Activated CD4-positive, CD25-positive, alpha-beta regulatory T cell (primary cell): ENCODE results near the gene SUCLG2.

Experiments
- DNase-seq, 4 experiments: peaks; one replicate each; lab custom pipeline; 2025; lab: John Stamatoyannopoulos, UW

The SUCLG2 gene

GRCh38 chr3:67654099-67654843 lies at the start of gene SUCLG2:
TSS of gene SUCLG2 (minus strand) at chr3:67654612. CDS start at chr3:67654586, 26 bp downstream.
- peak; percentile 65 to 70 (median 68) for DNase-seq

- DNase-seq = no peak
Observed at GRCh38 chr3:67700596-67700995, 46.2 kb upstream of the SUCLG2 start.

- no peak for DNase-seq
Observed at GRCh38 chr3:67699882-67700281, 45.5 kb upstream of the SUCLG2 start.

- no peak for DNase-seq
Observed at GRCh38 chr3:67692621-67693020, 38.2 kb upstream of the SUCLG2 start.

- no peak for DNase-seq
Observed at GRCh38 chr3:67691926-67692325, 37.5 kb upstream of the SUCLG2 start.

- no peak for DNase-seq
Observed at GRCh38 chr3:67691207-67691606, 36.8 kb upstream of the SUCLG2 start.

GRCh38 chr3:67689806-67690205 lies 35.4 kb upstream of the SUCLG2 start:
- DNase-seq = no peak

GRCh38 chr3:67688231-67688630 lies 33.8 kb upstream of the SUCLG2 start:
- no peak for DNase-seq

GRCh38 chr3:67686069-67686468 lies 31.7 kb upstream of the SUCLG2 start:
- no peak for DNase-seq

- no peak for DNase-seq
Observed at GRCh38 chr3:67685499-67685898, 31.1 kb upstream of the SUCLG2 start.

- no peak for DNase-seq
Observed at GRCh38 chr3:67684211-67684610, 29.8 kb upstream of the SUCLG2 start.

- no peak for DNase-seq
Observed at GRCh38 chr3:67683522-67683921, 29.1 kb upstream of the SUCLG2 start.

GRCh38 chr3:67678665-67679064 lies 24.3 kb upstream of the SUCLG2 start:
- no peak for DNase-seq

GRCh38 chr3:67674055-67674454 lies 19.6 kb upstream of the SUCLG2 start:
- DNase-seq = no peak

GRCh38 chr3:67662733-67663132 lies 8.3 kb upstream of the SUCLG2 start:
- no peak for DNase-seq

GRCh38 chr3:67661089-67661488 lies 6.7 kb upstream of the SUCLG2 start:
- DNase-seq = no peak

GRCh38 chr3:67657192-67657591 lies 2.8 kb upstream of the SUCLG2 start:
- DNase-seq = no peak

GRCh38 chr3:67656614-67657013 lies 2.2 kb upstream of the SUCLG2 start:
- DNase-seq = no peak

GRCh38 chr3:67655364-67656121 lies 1.1 kb upstream of the SUCLG2 start:
- DNase-seq = peak; percentile 14 to 43 (median 26)

- DNase-seq = peak in 1 of 4 experiments; percentile 10
Observed at GRCh38 chr3:67654844-67655177, 399 bp upstream of the SUCLG2 start.

GRCh38 chr3:67653425-67654098 lies 850 bp downstream of the SUCLG2 start:
- DNase-seq = no peak

- DNase-seq = no peak
Observed at GRCh38 chr3:67650084-67650483, 4.3 kb downstream of the SUCLG2 start.

GRCh38 chr3:67649681-67650080 lies 4.7 kb downstream of the SUCLG2 start:
- no peak for DNase-seq
